NK-92 (cell line): ENCODE measurements around the gene FCSK.
"Not testable (repeated sequence)": the region's sequence is repeated elsewhere in the genome, so short reads cannot be mapped to it uniquely, and the experiment has no call there.

Experiments used
- DNase-seq: peaks from one replicate; lab custom pipeline; 2025; ENCODE audit not compliant: unreplicated experiment; lab: John Stamatoyannopoulos, UW

FCSK gene

GRCh38 chr16:70454222-70455034 lies at the start of gene FCSK:
FCSK (plus strand) TSS chr16:70454595; CDS start chr16:70463191, 8,596 bp downstream.
- no peak for DNase-seq

GRCh38 chr16:70406104-70406503 lies 48.3 kb upstream of the FCSK start:
- DNase-seq, result not testable (repeated sequence)

- no peak for DNase-seq
These were observed 46.6 kb upstream of the FCSK start for GRCh38 chr16:70407811-70408274.

- no peak for DNase-seq
These were observed 43.7 kb upstream of the FCSK start for GRCh38 chr16:70410734-70411133.

GRCh38 chr16:70412385-70412784 lies 42.0 kb upstream of the FCSK start:
- DNase-seq, result no peak

- DNase-seq, result not testable (repeated sequence)
These were observed 40.8 kb upstream of the FCSK start for GRCh38 chr16:70413572-70413971.

- DNase-seq, result no peak
These were observed 37.4 kb upstream of the FCSK start for GRCh38 chr16:70416748-70417616.

- no peak for DNase-seq
These were observed 36.7 kb upstream of the FCSK start for GRCh38 chr16:70417661-70418060.

- DNase-seq, result no peak
These were observed 36.0 kb upstream of the FCSK start for GRCh38 chr16:70418274-70418992.

- no peak for DNase-seq
These were observed 35.4 kb upstream of the FCSK start for GRCh38 chr16:70418993-70419318.

GRCh38 chr16:70419384-70420327 lies 34.7 kb upstream of the FCSK start:
- DNase-seq, result no peak

- DNase-seq, result no peak
These were observed 33.4 kb upstream of the FCSK start for GRCh38 chr16:70421014-70421413.

- DNase-seq, result no peak
These were observed 32.7 kb upstream of the FCSK start for GRCh38 chr16:70421473-70422311.

- no peak for DNase-seq
These were observed 31.9 kb upstream of the FCSK start for GRCh38 chr16:70422543-70422942.

GRCh38 chr16:70427786-70428177 lies 26.6 kb upstream of the FCSK start:
- no peak for DNase-seq

GRCh38 chr16:70428178-70428998 lies 26.0 kb upstream of the FCSK start:
- DNase-seq, result no peak

- DNase-seq, result no peak
These were observed 24.3 kb upstream of the FCSK start for GRCh38 chr16:70429888-70430666.
